HG02870 (cell line): ENCODE measurements around the gene ZNF615.
A peak's percentile ranks its signal among the peaks of the same experiment; 100 is the strongest.
"Not testable (repeated sequence)": the region's sequence is repeated elsewhere in the genome, so short reads cannot be mapped to it uniquely, and the experiment has no call there.

Source experiments
- ATAC-seq: cut with Tn5 transposase; IDR thresholded peaks from one replicate; pipeline ENCODE4 v1.9.1; 2021; ENCODE audit warnings: mild to moderate bottlenecking, moderate library complexity; ENCODE audit not compliant: unreplicated experiment

ZNF615 gene

DNA sequence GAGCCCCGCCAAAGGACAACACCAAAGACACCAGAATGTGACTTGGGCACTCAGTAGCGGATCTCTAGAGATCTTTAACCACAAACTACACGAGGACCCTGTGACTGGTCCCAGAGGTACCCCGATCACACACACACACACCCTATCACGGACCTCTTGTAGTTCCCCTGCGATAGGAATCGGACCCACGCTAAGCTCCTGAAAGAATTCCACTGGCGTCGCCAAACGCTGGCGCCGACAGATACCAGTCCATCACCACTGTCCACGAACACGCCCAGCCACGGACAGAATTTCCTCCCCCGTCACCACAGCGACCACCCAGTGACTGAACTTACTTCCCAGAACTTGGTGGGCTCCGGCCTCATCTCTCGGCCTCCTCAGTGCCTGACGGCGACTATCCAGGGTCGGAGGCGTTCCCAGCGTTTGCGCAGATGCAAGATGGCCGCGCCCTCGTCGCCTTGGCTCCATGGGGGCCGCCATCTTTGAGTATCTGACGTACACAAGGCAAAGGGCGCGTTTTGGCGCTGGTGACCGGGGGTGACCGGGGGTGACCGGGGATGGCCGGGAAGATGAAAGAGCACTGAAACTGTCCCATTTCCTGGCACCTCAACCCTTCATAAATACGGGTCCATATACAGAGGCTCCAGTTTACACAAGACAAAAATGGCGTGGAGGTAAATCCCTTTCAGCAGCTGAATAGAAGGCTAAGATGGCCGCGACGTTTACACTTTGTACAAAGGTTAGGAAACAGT lies at the start of gene ZNF615:
ZNF615 (minus strand) TSS at position 406 of the 752 bp plus-strand sequence. CDS start 4,500 bp downstream, outside the sequence.
- peak; percentile 74 for ATAC-seq

DNA sequence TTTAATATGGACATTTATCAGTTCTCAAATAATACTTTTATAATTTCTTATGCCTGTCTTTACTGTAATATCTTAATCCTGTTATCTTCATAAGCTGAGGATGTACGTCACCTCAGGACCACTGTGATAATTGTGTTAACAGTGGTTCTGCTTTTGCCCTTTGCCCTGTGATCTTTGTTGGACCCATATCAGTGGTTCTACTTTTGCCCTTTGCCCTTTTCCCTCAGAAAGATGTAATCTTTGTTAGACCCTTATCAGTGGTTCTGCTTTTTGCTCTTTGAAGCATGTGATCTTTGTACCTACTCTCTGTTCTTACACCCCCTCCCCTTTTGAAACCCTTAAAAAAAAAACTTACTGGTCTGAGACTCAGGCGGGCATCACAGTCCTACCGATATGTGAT lies 48.5 kb upstream of the ZNF615 start:
- ATAC-seq = not testable (repeated sequence)

DNA sequence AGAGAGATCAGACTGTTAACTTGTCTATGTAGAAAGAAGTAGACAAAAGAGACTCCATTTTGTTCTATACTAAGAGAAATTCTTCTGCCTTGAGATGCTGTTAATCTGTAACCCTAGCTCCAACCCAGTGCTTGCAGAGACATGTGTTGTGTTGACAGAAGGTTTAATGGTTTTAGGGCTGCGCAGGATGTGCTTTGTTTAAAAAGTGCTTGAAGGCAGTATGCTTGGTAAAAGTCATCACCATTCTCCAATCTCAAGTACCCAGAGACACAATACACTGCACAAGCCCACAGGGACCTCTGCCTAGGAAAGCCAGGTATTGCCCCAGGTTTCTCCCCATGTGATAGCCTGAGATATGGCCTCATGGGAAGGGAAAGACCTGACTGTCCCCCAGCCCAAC lies 43.7 kb upstream of the ZNF615 start:
- ATAC-seq = not testable (repeated sequence)

DNA sequence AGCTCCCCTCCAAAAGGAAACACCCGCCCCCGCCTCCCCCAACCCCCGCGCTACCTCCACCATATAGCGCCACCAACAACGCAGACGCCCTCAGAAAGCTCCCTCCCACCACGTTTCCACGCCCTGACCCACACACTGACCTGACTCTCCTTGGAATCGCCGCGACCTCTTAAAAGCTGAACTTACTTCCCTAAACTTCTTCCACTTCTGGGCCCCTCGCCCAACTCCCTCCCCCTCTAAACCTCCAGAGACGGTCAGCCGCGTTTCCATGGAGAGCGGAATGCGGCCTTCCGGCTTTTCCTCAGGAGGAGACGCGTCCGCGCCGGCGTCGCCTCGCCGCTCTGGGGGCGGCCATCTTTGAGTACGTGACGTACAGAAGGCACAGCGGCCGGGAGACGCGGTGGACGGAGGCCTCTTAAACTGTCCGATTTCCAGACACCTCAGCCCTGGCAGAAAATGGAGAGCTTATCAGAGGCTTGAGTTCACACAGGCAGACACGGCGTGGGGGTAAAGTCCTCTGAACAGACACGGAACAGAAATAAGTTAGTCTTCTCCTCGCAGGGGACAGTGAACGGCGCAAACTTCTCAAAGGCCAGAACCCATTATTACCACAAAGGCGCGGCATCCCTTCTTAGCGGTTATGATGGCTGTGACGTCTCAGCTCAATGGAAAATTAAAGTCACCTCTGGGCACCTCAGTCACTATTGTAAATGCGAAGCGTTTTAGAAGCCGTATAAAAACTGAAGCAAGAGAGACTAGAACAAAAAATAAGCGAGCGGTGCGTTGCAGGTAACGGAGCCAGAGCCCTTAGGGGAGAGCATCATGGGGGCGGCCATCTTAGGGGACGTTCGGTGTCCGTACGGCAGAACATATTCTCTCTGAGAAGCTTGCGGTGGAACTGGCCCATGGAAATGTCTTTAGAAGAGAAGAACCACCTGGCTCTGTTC lies 40.8 kb upstream of the ZNF615 start, which contains the start of gene ZNF432:
ZNF432 (minus strand) TSS at position 284 of the 947 bp plus-strand sequence. CDS start 1,970 bp downstream, outside the sequence.
- ATAC-seq = peak; percentile 69

DNA sequence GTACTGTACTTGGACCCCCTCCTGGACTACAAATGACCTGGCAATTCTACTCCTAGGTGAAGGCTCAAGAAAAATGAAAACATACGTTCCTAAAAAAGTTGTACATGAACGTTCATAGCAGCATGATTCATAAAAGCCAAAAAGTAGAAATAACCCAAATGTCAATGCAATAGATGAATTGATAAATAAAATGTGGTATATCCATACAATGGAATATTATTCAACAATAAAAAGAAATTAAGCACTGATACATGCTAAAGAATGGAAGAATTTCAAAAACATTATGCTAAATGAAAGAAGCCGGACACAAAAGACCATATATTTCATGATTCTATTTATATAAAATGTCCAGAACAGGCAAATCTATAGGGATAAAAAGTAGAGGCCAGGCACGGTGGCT lies 31.2 kb upstream of the ZNF615 start:
- ATAC-seq = no peak

DNA sequence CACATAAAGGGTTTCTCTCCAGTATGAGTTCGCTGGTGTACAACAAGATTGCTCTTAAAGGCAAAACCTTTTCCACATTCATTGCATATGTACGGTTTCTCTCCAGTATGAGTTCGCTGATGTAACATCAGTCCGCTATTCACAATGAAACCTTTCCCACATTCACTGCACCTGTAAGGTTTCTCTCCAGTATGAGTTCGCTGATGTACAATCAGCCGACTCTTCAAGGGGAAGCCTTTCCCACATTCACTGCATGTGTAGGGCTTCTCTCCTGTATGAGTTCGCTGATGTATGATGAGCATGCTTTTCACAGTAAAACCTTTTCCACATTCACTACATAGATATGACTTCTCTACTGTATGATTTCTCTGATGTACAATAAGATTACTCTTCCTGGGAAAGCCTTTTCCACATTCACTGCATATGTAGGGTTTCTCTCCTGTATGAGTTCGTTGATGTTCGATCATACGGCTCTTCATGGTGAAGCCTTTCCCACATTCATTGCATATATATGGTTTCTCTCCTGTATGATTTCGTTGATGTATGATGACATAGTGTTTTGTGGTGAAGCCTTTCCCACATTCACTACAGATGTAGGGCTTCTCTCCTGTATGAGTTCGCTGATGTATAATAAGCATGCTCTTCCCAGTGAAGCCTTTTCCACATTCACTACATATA lies 26.2 kb upstream of the ZNF615 start:
- no peak for ATAC-seq

DNA sequence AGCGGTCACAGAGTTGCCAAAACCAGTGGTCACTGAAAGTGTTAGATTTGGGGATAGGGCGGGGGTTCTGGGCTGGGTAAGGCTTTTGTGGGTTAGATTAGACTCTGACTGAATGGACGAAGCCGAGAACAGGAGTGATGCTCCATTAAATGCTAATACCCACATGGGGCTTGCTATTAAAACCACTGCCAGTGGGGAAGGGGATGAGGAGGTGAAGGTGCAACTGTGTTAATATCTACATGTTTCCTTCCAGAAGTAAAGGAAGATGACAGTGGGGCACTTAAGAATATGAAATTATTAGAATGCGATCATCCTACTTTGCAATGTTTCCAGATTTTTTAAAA lies 20.7 kb upstream of the ZNF615 start:
- peak; percentile 13 for ATAC-seq

DNA sequence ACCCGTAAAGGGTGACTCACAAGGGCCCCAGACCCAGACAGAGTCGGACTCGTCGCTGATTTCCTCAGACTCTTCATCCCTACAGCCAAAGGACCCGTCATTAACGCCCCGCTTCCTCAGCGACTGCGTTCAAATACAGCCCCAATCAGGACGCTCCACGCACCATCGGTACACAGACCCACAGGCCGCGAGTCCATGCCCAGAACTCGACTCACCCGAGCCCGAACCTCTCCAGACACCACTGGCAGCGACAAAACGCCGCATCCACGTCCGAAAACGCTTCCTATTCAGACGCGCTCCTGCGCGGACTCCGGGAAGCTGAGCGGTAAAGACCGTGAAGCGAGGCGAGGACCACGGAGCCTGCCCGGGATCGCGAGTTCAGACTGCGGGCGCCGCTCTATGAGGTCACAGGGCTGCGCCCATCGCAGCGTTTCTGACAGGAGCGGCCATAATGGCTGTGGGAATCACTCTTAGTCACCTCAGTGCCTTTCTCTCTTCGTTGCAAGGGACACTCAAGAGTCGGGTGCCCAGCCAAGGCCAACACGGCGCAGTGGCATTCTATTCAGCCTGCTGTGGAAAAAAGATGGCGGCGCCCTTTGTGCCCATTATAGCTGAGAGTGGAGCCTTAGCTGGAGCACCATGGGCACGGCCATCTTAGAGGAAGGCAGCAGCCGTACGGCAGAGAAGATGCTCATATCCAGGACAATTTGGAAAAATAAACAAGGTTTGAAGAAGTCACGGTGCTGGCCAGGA lies 20.2 kb upstream of the ZNF615 start, which contains the start of gene ZNF614:
ZNF614 (minus strand) TSS at position 353 of the 753 bp plus-strand sequence. CDS start 2,634 bp downstream, outside the sequence.
- peak; percentile 83 for ATAC-seq

DNA sequence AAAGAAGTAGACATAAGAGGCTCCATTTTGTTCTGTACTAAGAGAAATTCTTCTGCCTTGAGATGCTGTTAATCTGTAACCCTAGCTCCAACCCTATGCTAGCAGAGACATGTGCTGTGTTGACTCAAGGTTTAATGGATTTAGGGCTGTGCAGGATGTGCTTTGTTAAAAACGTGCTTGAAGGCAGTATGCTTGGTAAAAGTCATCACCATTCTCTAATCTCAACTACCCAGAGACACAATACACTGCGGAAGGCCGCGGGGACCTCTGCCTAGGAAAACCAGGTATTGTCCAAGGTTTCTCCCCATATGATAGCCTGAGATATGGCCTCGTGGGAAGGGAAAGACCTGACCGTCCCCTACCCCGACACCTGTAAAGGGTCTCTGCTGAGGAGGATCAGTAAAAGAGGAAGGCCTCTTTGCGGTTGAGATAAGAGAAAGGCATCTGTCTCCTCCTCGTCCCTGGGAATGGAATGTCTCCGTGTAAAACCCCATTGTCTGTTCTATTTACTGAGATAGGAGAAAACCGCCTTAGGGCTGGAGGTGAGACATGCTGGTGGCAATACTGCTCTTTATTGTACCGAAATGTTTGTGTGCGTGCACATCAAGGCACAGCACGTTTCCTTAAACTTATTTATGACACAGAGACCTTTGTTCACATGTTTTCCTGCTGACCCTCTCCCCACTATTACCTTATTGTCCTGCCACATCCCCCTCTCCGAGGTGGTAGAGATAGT lies 18.4 kb upstream of the ZNF615 start:
- not testable (repeated sequence) for ATAC-seq

DNA sequence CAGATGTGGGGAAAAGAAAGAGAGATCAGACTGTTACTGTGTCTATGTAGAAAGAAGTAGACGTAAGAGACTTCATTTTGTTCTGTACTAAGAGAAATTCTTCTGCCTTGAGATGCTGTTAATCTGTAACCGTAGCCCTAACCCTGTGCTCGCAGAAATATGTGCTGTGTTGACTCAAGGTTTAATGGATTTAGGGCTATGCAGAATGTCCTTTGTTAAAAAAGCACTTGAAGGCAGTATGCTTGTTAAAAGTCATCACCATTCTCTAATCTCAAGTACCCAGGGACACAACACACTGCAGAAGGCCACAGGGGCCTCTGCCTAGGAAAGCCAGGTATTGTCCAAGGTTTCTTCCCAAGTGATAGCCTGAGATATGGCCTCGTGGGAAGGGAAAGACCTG lies 16.5 kb upstream of the ZNF615 start:
- ATAC-seq = not testable (repeated sequence)

DNA sequence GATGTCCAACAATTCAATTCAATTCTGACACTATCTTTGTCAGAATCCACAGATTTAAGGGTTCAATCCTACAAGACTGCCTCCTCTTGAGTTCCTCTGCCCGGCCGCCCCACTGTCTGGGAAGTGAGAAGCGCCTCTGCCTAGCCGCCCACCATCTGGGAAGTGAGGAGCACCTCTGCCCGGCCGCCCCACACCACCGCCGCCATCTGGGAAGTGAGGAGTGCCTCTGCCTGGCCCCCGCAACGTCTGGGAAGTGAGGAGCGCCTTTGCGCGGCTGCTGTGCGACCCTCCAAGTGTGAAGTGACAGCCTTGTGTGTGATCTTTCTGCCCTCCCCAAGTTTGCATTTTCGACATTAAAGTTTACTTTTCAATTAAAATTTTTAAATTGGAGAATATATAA lies 14.2 kb upstream of the ZNF615 start:
- no peak for ATAC-seq

DNA sequence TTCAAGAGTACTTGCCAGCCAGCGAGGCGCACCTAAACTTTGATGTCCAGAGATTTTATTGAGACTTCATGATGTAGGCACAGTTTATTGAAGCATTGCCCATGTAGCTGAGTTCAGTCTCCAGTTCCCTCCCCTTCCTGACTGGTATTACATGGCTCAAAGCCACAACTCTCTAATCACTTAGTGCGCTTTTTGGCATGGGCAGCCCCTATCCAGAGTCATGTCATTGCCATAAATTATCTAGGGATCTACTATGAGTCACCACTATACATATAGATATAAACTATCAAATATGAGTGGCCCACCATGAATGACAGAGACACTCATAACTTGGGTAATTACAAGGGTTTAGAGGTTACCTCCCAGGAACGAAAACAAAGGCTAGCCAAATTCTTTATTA lies 12.5 kb upstream of the ZNF615 start:
- no peak for ATAC-seq

DNA sequence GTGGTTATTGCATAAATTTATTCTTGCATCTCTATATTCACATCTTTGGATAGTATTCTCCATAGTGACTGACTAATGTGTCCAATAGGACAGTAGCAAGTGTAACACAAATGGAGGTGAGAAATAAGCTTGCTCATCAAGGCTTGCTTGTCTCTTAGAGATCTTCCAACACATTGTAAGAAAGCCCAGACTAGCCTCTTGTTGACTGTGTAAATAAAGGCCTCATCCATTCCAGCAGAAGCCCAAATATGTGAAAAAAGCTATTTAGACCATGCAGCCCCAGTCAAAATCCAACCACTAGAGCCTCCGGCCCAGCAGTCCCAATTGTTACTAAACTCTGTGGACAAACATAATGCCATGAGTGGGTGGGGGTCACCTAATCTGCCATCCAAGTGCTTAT lies 2.7 kb upstream of the ZNF615 start:
- no peak for ATAC-seq

DNA sequence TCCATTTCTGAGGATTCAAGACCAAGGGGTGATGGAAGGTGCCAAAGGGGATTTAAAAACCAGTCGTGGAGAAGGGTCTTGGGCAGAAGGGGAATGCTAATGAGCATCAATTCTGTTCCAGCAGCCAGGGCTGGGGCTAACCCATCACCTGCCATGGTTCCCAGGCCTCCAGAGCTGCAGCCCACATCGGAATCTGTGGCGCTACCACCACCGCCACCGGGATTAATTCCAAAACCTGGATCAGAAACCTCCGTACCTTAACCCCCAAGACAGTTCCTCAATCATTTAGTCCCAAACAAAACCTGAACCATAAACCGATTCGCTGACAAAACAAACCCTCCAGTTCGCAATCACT lies 583 bp downstream of the ZNF615 start:
- ATAC-seq = no peak

DNA sequence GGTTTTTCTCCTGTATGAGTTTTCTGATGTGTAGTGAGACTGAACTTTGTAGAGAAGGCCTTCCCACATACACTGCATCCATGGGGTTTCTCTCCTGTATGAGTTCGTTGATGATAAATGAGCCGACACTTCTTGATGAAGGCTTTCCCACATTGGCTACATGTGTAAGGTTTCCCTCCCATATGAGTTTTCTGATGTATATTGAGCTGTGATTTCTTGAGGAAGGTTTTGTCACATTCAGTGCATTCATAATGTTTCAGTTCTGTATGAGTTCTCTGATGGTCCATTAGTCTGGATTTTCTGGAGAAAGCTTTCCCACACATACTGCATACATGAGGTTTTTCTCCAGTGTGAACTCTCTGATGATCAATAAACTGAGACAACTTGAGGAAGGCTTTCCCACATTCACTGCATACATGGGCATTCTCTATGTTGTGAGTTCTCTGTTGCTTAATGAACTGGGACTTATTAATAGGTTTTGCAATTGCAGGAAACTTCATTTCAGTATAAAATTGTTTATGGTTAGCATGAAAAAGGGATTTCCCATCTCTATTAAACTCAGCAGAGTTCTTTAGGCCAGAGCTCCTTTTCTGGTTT lies 13.9 kb downstream of the ZNF615 start:
- ATAC-seq = no peak

DNA sequence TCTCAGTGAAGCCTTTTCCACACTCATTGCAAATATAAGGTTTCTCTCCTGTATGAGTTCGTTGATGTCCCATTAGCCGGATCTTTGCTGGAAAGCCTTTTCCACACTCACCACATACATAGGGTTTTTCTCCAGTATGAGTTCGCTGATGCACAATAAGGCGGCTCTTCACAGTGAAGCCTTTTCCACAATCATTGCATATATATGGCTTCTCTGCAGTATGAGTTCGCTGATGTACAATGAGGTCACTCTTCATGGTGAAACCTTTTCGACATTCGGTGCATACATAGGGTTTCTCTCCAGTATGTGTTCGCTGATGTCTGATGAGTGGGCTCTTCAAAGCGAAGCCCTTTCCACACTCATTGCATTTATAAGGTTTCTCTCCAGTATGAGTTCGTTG lies 14.6 kb downstream of the ZNF615 start:
- no peak for ATAC-seq

DNA sequence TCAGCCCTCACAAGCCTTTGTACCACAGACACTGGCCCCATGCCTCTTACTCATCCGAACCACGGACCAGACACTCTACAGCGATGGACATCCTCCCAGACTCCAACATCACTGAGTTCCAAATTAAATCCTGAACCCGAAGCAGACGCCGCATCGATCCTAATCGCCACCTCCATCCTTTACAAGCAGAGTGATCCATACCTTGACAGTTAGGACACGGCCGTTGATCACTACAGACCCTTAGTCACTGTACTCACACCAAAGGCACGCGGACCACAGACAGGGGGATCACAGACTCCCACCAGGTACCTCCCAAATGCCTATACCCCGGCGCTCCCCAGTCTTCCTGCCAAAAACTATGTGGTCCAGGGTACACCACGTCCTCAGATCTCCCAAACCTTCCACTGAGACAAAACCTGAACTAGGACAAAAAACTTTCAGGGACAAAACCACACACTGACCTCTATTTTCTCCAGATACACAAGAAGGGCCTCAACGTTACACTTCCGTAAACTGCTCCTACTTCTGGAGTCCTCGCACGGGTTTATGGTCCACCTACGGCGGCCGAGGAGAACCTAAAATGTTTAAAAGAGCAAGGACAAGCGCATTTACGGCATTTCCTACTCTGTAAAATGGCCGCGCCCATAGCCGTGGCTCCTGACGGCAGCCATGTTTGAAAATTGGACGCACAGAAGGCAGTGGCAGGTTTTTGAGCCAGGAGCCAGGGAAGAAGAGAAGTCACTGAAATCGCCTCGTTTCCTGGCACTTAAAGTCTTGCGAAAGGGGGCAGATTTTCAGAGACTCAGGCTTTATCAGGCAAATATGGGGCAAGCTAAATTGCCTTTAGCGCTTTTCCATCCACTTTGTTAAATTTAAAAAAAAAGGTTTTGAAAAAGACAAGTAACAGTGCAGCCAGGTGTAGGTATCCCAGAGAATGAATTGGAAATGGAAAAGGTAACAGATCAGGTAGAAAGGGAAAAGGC lies 21.4 kb downstream of the ZNF615 start, which contains the start of gene ZNF350:
ZNF350 (minus strand) TSS at position 532 of the 983 bp plus-strand sequence. CDS start 12,480 bp downstream, outside the sequence.
- peak; percentile 79 for ATAC-seq

DNA sequence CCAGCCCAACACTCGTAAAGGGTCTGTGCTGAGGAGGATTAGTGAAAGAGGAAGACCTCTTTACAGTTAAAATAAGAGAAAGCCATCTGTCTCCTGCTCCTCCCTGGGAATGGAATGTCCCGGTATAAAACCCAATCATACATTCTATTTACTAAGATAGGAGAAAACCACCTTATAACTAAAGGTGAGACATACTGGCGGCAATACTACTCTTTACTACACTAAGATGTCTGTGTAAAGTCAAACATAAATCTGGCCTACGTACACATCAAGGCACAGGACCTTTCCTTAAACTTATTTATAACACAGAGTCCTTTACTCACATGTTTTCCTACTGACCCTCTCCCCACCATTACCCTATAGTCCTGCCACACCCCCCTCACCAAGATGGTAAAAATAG lies 24.6 kb downstream of the ZNF615 start:
- no peak for ATAC-seq
